ENCODE data around the gene CLEC2A.

Gene CLEC2A

DNA sequence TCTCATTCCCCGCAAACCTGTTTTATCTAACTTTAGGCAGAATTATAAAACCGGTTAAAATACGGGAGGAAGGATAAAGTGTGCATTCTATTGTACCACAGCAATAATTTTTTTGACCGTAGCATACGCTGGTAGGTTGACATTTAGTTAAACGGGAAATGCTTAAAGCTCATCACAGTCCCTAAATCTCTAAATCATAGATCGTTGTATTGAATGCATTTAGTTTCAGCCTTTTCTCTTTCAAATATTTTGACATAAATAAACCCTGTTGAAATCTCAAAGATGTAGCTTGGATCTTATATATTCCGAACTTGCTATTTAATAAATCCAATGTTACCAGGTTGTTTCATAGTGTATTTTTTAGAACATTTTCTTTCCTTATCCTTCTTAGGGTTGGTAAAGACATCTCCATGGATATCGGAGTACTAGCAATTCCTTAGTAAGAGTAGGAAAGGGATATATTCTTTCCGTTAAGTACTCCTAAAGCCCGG is 63.8 kb downstream of the CLEC2A start:
- TF ChIP-seq, protein P1, sequence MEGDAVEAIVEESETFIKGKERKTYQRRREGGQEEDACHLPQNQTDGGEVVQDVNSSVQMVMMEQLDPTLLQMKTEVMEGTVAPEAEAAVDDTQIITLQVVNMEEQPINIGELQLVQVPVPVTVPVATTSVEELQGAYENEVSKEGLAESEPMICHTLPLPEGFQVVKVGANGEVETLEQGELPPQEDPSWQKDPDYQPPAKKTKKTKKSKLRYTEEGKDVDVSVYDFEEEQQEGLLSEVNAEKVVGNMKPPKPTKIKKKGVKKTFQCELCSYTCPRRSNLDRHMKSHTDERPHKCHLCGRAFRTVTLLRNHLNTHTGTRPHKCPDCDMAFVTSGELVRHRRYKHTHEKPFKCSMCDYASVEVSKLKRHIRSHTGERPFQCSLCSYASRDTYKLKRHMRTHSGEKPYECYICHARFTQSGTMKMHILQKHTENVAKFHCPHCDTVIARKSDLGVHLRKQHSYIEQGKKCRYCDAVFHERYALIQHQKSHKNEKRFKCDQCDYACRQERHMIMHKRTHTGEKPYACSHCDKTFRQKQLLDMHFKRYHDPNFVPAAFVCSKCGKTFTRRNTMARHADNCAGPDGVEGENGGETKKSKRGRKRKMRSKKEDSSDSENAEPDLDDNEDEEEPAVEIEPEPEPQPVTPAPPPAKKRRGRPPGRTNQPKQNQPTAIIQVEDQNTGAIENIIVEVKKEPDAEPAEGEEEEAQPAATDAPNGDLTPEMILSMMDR (IDR thresholded peaks at IDR 0.05; ENCODE audit: insufficient read depth, low read length, poor library complexity, severe bottlenecking), result no peak
- H3K36me3 ChIP-seq (ENCODE audit: control insufficient read depth, insufficient read depth, low read length), result no peaks in the 10 kb centered on the region
- peak overlapping the region; percentile 53 for H3K4me3 ChIP-seq (replicated peaks; ENCODE audit: low read depth, low read length)
- H3K27me3 ChIP-seq (replicated peaks; ENCODE audit: control insufficient read depth, insufficient read depth, low read length), result no peaks in the 10 kb centered on the region
- no peak for DNase-seq (ENCODE audit: extremely low read depth, insufficient read length)

GRCh38 chr12:9867531-9867930 is 64.6 kb downstream of the CLEC2A start:
- no peak overlapping the region for H3K4me3 ChIP-seq (replicated peaks; ENCODE audit: low read depth, low read length)
- DNase-seq (ENCODE audit: extremely low read depth, insufficient read length), result no peak
- H3K36me3 ChIP-seq (ENCODE audit: control insufficient read depth, insufficient read depth, low read length), result no peaks in the 10 kb centered on the region
- H3K27me3 ChIP-seq (replicated peaks; ENCODE audit: control insufficient read depth, insufficient read depth, low read length), result no peaks in the 10 kb centered on the region
- TF ChIP-seq, protein P1 (IDR thresholded peaks at IDR 0.05; ENCODE audit: insufficient read depth, low read length, poor library complexity, severe bottlenecking), result no peak

DNA sequence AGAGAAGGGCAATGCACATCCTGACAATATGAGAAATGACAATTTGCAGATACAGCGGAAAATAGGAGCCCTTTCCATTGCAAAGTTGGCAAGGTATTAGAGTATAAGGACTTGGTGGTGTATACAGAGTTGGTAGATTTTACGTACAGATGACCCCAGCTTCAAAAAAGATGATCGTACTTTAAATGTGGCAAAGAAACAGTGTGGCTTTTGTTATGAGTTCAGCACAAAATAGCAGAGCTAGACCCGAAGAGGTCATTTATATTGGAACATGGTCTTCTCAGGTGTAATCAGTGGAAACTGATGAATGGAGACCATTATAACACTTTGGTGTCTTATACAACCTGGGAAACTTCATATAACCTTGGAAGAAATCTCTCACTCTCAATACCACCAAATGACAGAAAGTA is 65.3 kb downstream of the CLEC2A start:
- TF ChIP-seq, protein P1 (IDR thresholded peaks at IDR 0.05; ENCODE audit: insufficient read depth, low read length, poor library complexity, severe bottlenecking), result no peak
- H3K4me3 ChIP-seq (replicated peaks; ENCODE audit: low read depth, low read length), result peak overlapping the region; percentile 22; the same call in 1 of the 2 replicates
- H3K36me3 ChIP-seq (ENCODE audit: control insufficient read depth, insufficient read depth, low read length), result no peaks in the 10 kb centered on the region
- no peak for DNase-seq (ENCODE audit: extremely low read depth, insufficient read length)
- H3K27me3 ChIP-seq (replicated peaks; ENCODE audit: control insufficient read depth, insufficient read depth, low read length), result no peaks in the 10 kb centered on the region

GRCh38 chr12:9864913-9865675 is 67.1 kb downstream of the CLEC2A start:
- TF ChIP-seq, protein P1 (IDR thresholded peaks at IDR 0.05; ENCODE audit: insufficient read depth, low read length, poor library complexity, severe bottlenecking), result no peak
- no peak for DNase-seq (ENCODE audit: extremely low read depth, insufficient read length)
- Histone ChIP-seq H3K27me3 (replicated peaks; ENCODE audit: control insufficient read depth, insufficient read depth, low read length) (no peaks in the 10 kb centered on the region), H3K4me3 (replicated peaks; ENCODE audit: low read depth, low read length) (no peak overlapping the region), H3K36me3 (ENCODE audit: control insufficient read depth, insufficient read depth, low read length) (no peaks in the 10 kb centered on the region)
